Measurements from ENCODE around the gene HOXB4.

HOXB4 gene

DNA sequence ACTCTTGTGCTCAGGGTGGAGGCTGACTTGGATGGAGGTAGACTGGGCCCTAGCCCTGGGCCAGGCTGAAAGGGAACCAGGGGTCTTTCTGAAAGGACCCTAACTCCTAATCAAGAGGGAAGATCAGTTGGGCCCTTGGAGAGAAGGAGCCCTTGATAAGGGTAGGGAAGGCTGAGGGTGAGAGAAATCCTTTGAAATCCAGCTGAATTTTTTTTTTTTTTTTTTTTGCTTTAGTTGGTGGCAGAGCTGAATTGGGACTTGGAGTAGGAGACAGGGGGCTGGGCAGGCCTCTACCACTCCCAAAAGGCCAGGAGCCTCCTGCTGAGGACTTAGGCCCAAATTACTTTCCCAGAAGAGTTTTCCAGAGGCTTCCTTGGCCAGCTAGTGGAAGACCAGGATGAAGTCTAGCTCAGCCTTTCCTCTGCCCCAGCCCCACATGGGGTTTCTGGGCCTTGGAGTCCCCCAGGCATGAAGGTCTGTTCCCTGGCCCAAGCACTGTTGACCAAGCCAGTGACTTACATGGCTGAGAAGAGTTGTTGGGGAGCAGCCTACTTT lies 12.5 kb upstream of the HOXB4 start:
- no peak for DNase-seq (ENCODE audit: low read depth)
- H3K4me3 ChIP-seq (ENCODE audit: low read depth, low read length): no peak overlapping the region
- TF ChIP-seq, protein P1, sequence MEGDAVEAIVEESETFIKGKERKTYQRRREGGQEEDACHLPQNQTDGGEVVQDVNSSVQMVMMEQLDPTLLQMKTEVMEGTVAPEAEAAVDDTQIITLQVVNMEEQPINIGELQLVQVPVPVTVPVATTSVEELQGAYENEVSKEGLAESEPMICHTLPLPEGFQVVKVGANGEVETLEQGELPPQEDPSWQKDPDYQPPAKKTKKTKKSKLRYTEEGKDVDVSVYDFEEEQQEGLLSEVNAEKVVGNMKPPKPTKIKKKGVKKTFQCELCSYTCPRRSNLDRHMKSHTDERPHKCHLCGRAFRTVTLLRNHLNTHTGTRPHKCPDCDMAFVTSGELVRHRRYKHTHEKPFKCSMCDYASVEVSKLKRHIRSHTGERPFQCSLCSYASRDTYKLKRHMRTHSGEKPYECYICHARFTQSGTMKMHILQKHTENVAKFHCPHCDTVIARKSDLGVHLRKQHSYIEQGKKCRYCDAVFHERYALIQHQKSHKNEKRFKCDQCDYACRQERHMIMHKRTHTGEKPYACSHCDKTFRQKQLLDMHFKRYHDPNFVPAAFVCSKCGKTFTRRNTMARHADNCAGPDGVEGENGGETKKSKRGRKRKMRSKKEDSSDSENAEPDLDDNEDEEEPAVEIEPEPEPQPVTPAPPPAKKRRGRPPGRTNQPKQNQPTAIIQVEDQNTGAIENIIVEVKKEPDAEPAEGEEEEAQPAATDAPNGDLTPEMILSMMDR (IDR thresholded peaks at IDR 0.05; ENCODE audit: insufficient read depth, low read depth, low read length, missing control alignments): no peak

DNA sequence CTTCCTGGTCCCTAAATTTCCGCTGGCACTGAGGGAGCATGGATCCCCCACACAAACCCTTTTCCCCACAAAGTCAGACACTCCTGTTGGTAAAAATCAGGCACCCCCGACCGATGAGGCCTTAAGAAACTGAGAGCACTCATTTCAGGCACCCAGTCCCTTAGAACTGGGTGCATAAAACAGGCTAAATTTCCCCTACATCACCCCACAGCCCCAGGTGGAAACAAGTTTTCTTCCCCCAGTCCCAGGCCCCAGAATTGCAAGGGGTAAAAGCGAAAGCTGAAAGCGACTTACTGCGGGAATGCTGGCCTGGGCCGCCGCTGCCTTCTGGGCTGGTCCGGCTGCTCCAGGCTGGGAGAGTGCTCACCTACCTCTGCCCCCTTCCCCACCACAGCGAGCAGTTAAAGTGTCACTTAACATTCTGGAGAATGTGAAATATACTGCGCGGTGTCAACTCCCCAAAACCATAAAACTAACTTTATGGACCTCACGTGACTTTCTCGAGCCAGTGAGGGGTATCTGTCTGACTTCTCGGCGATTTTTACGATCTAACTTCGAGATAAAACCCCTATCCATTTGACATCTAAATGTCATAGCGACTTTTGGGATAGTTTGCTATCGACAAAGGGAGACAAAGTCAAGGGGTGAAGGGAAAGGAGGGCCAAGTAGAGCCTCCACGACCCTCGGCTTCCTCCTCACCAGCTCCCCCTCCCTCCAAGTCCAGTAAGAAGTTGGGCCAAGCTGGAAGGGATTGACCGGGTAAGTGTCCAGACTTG lies 11.9 kb upstream of the HOXB4 start, which contains the start of gene HOXB3:
Gene HOXB3 (minus strand): TSS at position 411 of the 776 bp plus-strand sequence. CDS start 37,767 bp downstream, outside the sequence.
- no peak for DNase-seq (ENCODE audit: low read depth)
- TF ChIP-seq, protein P1 (IDR thresholded peaks at IDR 0.05; ENCODE audit: insufficient read depth, low read depth, low read length, missing control alignments): no peak
- H3K4me3 ChIP-seq (ENCODE audit: low read depth, low read length): no peak within 1 kb of the TSS

DNA sequence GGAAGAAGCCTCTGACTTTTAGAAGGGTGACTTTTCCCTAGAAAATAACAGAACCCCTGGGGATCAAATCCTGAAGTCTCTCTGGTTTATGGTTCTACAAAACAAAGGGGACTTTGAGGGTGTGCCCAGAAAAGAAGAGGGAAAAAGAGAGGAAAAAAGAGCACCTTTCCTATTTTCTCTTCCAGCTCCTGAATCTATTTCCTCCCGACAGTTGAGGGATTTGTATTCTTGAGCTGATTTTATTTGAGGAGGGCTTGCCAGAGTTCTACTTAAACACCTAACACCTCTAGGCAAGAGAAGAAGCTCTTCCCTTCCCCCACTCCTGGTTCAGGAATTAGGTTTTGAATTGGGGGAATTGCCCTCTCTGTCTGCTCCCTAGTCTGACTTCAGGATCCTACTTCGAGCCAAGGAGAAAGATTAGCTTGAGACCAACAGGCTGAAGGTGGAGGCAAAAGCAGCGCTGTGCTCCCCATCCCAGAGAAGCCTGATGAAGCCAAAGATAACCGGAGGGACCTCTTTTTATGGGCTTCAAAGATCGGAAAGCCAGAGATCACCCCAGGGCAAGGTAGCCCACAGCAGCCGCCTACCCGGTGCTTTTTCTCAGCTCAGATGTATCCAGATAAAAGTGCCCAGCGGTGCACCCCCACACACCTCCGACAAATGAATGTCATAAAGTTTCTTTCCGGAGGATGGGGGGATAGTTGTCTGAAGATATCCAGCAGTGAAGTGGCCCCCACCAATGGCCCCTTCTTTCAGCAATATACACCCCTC lies 11.1 kb upstream of the HOXB4 start:
- TF ChIP-seq, protein P1 (IDR thresholded peaks at IDR 0.05; ENCODE audit: insufficient read depth, low read depth, low read length, missing control alignments): no peak
- H3K4me3 ChIP-seq (ENCODE audit: low read depth, low read length): no peak overlapping the region
- DNase-seq (ENCODE audit: low read depth): no peak

DNA sequence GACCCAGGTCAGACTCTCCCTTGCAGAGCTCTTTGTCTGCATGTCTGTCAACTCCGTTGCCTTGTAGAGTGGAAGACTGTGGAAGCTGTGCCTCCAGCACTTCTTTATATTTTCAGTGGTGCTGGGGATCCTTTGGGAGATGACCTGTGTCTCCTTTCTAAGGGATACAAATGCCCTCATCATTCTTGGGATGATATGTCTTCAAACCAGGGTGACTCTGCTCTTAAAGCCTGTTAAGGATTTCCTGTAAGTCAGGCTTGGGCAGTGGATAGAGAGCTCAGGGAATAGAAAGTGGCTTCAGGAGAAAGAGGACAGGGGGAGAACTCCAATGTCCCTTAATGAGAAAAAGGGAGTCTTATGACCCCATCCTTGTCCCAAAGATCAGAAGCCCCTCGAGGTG lies 10.4 kb upstream of the HOXB4 start:
- TF ChIP-seq, protein P1 (IDR thresholded peaks at IDR 0.05; ENCODE audit: insufficient read depth, low read depth, low read length, missing control alignments): no peak
- DNase-seq (ENCODE audit: low read depth): no peak
- H3K4me3 ChIP-seq (ENCODE audit: low read depth, low read length): no peak overlapping the region

DNA sequence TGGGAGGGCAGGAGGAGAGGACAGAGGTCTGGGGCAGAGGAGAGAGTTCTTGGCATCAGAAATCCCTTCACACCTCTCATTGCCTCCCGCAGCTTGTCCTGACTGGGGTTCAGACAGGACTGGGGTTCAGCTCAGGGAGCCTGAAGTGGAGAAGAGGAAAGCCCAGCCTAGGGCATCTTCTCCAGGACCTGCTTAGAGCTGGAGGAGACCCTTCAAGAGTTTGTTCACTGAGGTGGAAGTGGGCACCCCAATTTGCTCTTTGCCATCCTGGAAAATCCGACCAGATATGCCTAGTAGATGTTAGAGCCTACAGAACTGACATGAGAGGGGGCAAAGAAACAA lies 9.9 kb upstream of the HOXB4 start:
- no peak for DNase-seq (ENCODE audit: low read depth)
- H3K4me3 ChIP-seq (ENCODE audit: low read depth, low read length): no peak overlapping the region
- TF ChIP-seq, protein P1 (IDR thresholded peaks at IDR 0.05; ENCODE audit: insufficient read depth, low read depth, low read length, missing control alignments): no peak

DNA sequence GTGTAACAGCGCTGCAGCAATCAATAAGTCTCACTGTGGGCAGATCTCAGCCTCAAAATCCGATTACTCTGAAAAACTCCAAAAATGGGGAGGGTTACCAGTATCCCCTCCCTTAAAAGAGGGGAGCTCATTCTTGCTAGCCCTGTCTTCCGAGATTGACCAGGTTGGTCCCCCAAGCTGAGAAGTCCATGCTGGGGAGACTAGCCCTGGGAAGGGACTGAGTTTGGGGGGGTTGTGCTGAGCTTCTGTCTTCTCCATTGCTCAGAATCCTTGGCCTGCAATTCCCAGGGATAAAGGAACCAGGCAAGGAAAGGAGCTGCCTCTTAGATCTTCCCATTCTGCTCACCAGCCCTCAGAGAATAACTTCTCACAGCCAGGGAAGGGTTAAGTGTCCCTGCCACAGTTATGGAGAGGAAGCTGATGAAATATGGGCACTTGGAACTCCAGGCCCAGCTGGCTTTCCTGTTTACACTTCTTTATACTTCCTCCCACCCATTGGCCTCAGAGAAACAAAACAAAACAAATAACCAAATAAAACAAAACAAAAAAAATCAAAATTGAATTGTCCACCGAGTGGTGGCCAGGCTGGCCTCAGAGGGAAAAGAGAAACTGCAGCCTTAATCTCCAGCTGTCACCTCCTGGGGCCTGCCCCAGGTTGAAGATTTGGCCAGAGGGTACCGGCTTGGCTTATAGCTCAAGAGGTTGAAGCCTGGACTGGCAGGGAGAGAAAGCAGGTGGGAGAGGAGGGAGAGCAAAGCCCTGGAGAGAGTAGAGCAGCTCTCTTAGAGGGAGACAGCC lies 9.3 kb upstream of the HOXB4 start:
- no peak overlapping the region for H3K4me3 ChIP-seq (ENCODE audit: low read depth, low read length)
- TF ChIP-seq, protein P1 (IDR thresholded peaks at IDR 0.05; ENCODE audit: insufficient read depth, low read depth, low read length, missing control alignments): no peak
- DNase-seq (ENCODE audit: low read depth): no peak

Data from GM12865 (cell line).